ENCODE data around the gene CCDC194. TPM values are rescaled to one million over a fixed set of nuclear protein-coding genes. Genes with fewer than 3 reads are reported as not detected.

Gene CCDC194
- total RNA-seq, 1 donor from 2014 or later: not detected

DNA sequence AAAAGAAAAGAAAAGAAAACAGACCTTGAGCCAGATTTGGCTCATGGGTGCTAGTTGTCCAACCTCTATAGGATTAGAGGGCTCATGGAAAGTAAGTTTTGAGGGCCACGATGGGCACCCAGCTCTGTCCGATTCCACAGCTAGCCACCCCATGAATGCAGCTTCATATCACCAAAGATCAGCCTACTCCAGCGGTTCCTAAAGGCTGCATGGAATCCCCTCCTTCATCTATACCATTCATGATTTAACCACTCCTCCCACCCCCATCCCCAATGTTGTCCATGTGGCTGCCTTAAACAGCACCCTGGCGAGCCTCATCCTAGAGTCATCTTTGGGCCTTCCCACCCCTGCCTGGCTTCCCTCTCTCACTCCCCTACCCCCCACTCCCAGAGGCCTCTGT, 27.9 kb upstream of the CCDC194 start:
- no peak for TF ChIP-seq CTCF (IDR thresholded peaks at IDR 0.05; ENCODE audit: partially characterized antibody, unreplicated experiment)
- Mint-ChIP-seq H3K27ac (ENCODE audit: unreplicated experiment) (no peak overlapping the region), H3K36me3 (ENCODE audit: unreplicated experiment) (no peaks in the 10 kb centered on the region), H3K9me3 (ENCODE audit: unreplicated experiment) (peaks cover 9% of the 10 kb centered on the region), H3K4me1 (ENCODE audit: low read depth, unreplicated experiment) (peaks cover under 1% of the 10 kb centered on the region), H3K4me3 (ENCODE audit: unreplicated experiment) (no peak overlapping the region), H3K27me3 (ENCODE audit: unreplicated experiment) (peaks cover 6% of the 10 kb centered on the region)
- no peak for DNase-seq

DNA sequence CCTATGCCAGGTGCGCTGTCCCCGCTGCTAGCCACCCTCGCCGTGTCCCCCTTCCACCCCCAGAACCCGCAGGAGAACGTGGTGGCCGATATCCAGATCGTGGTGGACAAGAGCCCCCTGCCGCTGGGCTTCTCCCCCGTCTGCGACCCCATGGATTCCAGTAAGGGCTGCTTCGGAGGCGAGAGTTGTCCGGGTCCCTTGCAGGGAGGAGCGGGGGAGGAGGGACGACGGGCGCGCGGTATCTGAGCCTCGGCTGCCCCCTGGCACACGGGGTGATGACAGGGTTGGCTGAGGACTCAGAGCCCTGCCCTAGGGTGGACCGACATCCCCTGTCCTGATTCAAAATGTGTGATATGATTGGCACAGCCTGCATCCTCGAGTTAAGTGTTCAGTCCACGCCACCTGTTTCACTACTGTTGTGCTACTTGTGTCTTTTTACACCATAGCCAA, 26.5 kb upstream of the CCDC194 start:
- peak overlapping the region; percentile 92 for H3K4me3 Mint-ChIP-seq (ENCODE audit: unreplicated experiment)
- peaks cover 5% of the 10 kb centered on the region for H3K4me1 Mint-ChIP-seq (ENCODE audit: low read depth, unreplicated experiment)
- H3K9me3 Mint-ChIP-seq (ENCODE audit: unreplicated experiment): peaks cover 9% of the 10 kb centered on the region
- peak overlapping the region; percentile 52 for H3K27ac Mint-ChIP-seq (ENCODE audit: unreplicated experiment)
- peaks cover 10% of the 10 kb centered on the region for H3K27me3 Mint-ChIP-seq (ENCODE audit: unreplicated experiment)
- DNase-seq: peak; percentile 37
- H3K36me3 Mint-ChIP-seq (ENCODE audit: unreplicated experiment): no peaks in the 10 kb centered on the region
- no peak for TF ChIP-seq CTCF (IDR thresholded peaks at IDR 0.05; ENCODE audit: partially characterized antibody, unreplicated experiment)

DNA sequence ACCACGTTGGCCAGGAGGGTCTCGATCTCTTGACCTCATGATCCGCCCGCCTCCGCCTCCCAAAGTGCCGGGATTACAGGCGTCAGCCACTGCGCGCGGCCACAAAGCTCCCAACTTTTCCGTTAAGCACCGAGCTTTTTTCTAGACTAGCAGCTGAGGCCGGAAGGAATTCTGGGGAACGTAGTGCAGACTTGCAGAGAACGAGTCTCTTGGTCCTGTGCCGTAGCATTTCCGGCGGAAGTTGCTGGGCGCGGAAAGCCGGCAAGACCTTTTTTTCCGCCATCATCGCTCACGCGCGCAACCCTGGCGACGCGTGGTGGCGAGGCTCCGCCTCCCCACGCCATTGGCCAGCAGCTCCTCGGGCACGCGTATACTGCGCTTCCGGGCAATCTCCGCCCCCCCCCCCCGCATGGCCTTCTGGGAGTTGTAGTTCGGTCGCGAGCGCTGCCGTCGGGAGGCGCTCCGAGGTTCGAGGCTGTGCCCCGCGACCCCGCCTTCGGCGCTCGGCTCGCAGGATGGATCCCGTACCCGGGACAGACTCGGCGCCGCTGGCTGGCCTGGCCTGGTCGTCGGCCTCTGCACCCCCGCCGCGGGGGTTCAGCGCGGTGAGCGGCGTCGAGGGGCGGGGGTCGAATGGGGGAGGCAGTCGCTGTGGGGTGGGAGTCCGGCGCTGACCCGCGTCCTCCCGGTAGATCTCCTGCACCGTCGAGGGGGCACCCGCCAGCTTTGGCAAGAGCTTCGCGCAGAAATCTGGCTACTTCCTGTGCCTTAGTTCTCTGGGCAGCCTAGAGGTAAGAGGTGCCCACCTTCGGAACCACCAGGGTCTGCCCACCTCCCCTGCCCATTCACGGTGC, 25.9 kb upstream of the CCDC194 start, which contains the start of gene MVB12A:
TSS of gene MVB12A (plus strand) at position 427 of the 854 bp plus-strand sequence. CDS start at position 516, 89 bp downstream.
- Mint-ChIP-seq H3K9me3 (ENCODE audit: unreplicated experiment) (peaks cover 9% of the 10 kb centered on the region), H3K27ac (ENCODE audit: unreplicated experiment) (peak within 1 kb of the TSS; percentile 89), H3K36me3 (ENCODE audit: unreplicated experiment) (no peaks in the 10 kb centered on the region), H3K4me3 (ENCODE audit: unreplicated experiment) (peak within 1 kb of the TSS; percentile 92), H3K27me3 (ENCODE audit: unreplicated experiment) (peaks cover 10% of the 10 kb centered on the region), H3K4me1 (ENCODE audit: low read depth, unreplicated experiment) (peaks cover 11% of the 10 kb centered on the region)
- DNase-seq: peak; percentile 96
- no peak for TF ChIP-seq CTCF (IDR thresholded peaks at IDR 0.05; ENCODE audit: partially characterized antibody, unreplicated experiment)

DNA sequence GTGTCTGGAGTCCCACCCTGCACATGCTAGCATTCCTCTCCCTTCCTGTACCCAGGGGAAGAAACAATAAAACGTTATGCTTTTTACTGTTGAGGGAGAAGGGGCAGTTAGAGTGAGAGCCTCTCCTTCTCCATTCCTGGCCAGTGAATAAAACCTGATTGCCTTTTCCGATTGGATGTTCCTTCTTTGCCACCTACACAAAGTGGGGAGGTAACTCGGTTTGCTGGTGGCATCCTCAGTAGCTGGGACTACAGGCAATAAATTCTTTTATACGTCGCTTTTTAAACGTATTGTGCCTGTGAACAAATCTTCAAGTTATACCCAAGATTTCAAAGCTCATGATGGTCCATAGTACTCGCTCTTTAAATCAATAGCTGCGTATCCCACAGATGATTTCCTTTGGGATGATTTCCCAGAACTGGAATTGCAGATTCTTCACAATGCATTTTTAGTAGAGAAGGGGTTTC, 25.2 kb upstream of the CCDC194 start:
- no peaks in the 10 kb centered on the region for H3K36me3 Mint-ChIP-seq (ENCODE audit: unreplicated experiment)
- TF ChIP-seq CTCF (IDR thresholded peaks at IDR 0.05; ENCODE audit: partially characterized antibody, unreplicated experiment): no peak
- DNase-seq: no peak
- peaks cover 9% of the 10 kb centered on the region for H3K9me3 Mint-ChIP-seq (ENCODE audit: unreplicated experiment)
- peak overlapping the region; percentile 89 for H3K27ac Mint-ChIP-seq (ENCODE audit: unreplicated experiment)
- H3K27me3 Mint-ChIP-seq (ENCODE audit: unreplicated experiment): peaks cover 10% of the 10 kb centered on the region
- H3K4me1 Mint-ChIP-seq (ENCODE audit: low read depth, unreplicated experiment): peaks cover 11% of the 10 kb centered on the region
- H3K4me3 Mint-ChIP-seq (ENCODE audit: unreplicated experiment): peak overlapping the region; percentile 90

DNA sequence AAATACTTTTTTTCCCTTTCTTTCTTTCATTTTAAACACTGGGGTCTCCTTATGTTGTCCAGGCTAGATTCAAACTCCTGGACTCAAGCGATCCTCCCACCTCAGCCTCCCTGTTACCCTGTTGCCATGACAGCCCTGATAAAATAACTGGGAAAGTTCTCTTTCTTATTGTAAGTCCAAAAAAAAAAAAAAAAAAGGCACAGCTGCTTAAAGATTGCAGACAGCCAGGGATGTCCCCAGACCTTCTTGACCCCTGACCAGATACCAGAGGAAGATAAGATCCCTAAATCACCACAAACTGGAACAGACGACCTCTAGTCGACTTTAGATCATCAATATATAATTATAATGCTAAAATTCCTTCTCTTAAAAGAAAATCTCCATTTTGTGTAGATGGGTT, 24.7 kb upstream of the CCDC194 start:
- H3K27ac Mint-ChIP-seq (ENCODE audit: unreplicated experiment): peak overlapping the region; percentile 89
- H3K36me3 Mint-ChIP-seq (ENCODE audit: unreplicated experiment): no peaks in the 10 kb centered on the region
- H3K27me3 Mint-ChIP-seq (ENCODE audit: unreplicated experiment): peaks cover 10% of the 10 kb centered on the region
- peaks cover 9% of the 10 kb centered on the region for H3K9me3 Mint-ChIP-seq (ENCODE audit: unreplicated experiment)
- H3K4me3 Mint-ChIP-seq (ENCODE audit: unreplicated experiment): peak overlapping the region; percentile 90
- no peak for DNase-seq
- TF ChIP-seq CTCF (IDR thresholded peaks at IDR 0.05; ENCODE audit: partially characterized antibody, unreplicated experiment): no peak
- peaks cover 11% of the 10 kb centered on the region for H3K4me1 Mint-ChIP-seq (ENCODE audit: low read depth, unreplicated experiment)

Measured in glutamatergic neuron (in vitro differentiated cells).